B cell (primary cell): ENCODE measurements around the gene CLN5. TPM values are rescaled to one million over a fixed set of nuclear protein-coding genes. Genes with fewer than 3 reads are reported as not detected.

Experiments
- ATAC-seq: fragments of 200-7000 bp; cut with Tn5 transposase; one replicate; pipeline ENCODE4 v1.10.0; 2021; ENCODE audit warnings: low read depth, mild to moderate bottlenecking, moderate number of reproducible peaks, moderate library complexity
- CTCF ChIA-PET: fragments of 350-600 bp; sonication (Branson Sonifier 250); formaldehyde crosslinking; loops from one replicate; lab custom pipeline; 2021; ENCODE audit warnings: antibody characterized with exemption, inconsistent platforms; lab: Charles Lee
- POLR2A ChIA-PET: fragments of 350-600 bp; sonication (Branson Sonifier 250); formaldehyde crosslinking; loops from one replicate; lab custom pipeline; 2021; ENCODE audit warnings: antibody characterized with exemption; lab: Charles Lee
- DNase-seq: peaks from one replicate; pipeline ENCODE4 v3.0.0; 2013
- H2AFZ ChIP-seq: 2 replicates; pipeline ENCODE4 v1.6.1; 2012; ENCODE audit warnings: mild to moderate bottlenecking, low read depth, low read length; ENCODE audit not compliant: insufficient read depth, poor library complexity, severe bottlenecking
- H3K27ac ChIP-seq, 2 donors: 1 replicate in 1 of 2; 2 replicates in 1 of 2; pipeline ENCODE4 v1.5.1; 2012 to 2013; ENCODE audit warnings: low read length in 2 of 2, mild to moderate bottlenecking in 2 of 2, moderate library complexity in 1 of 2
- H3K27me3 ChIP-seq, 4 experiments: fragments of 200-600 bp in 1 of 4; sonication (generic) in 1 of 4; replicated peaks in 1 of 4; 1 replicate in 2 of 4; 2 replicates in 2 of 4; pipeline versions ENCODE4 v1.6.1 to v1.7.0; 2013 to 2016; ENCODE audit warnings: low read length in 3 of 4, mild to moderate bottlenecking in 2 of 4, mixed read lengths in 1 of 4, moderate library complexity in 1 of 4; ENCODE audit not compliant: insufficient read depth in 4 of 4, control insufficient read depth in 3 of 4; ENCODE audit errors: control extremely low read depth in 1 of 4
- H3K36me3 ChIP-seq, 2 experiments: replicated peaks in 1 of 2; 1 replicate in 1 of 2; 2 replicates in 1 of 2; pipeline versions ENCODE4 v1.6.1 to v1.7.1; 2013; ENCODE audit warnings: low read length in 1 of 2; ENCODE audit not compliant: insufficient read depth in 2 of 2, control insufficient read depth in 1 of 2; ENCODE audit errors: control extremely low read depth in 1 of 2, extremely low read depth in 1 of 2
- H3K4me1 ChIP-seq, 2 donors: fragments of 200-600 bp in 1 of 2; sonication (generic) in 1 of 2; 1 replicate in 1 of 2; 2 replicates in 1 of 2; pipeline versions ENCODE4 v1.5.1 to v1.6.1; 2013 to 2017; ENCODE audit warnings: low read length in 2 of 2; ENCODE audit not compliant: control insufficient read depth in 2 of 2, insufficient read depth in 2 of 2
- H3K4me2 ChIP-seq: replicated peaks from 2 replicates; pipeline ENCODE3; 2012; ENCODE audit warnings: mild to moderate bottlenecking, low read depth, low read length; ENCODE audit not compliant: poor library complexity, severe bottlenecking
- H3K4me3 ChIP-seq, 5 experiments: fragments of 200-600 bp in 1 of 5; sonication (generic) in 1 of 5; 1 replicate in 3 of 5; 2 replicates in 2 of 5; pipeline versions ENCODE4 v1.5.1 to v1.7.0; 2011 to 2016; ENCODE audit warnings: low read length in 4 of 5, mild to moderate bottlenecking in 4 of 5, low read depth in 2 of 5, control low read depth in 1 of 5, moderate library complexity in 1 of 5; ENCODE audit not compliant: insufficient read depth in 1 of 5; ENCODE audit errors: control extremely low read depth in 1 of 5, extremely low read depth in 1 of 5
- H3K79me2 ChIP-seq: fragments of 200-600 bp; sonication (generic); one replicate; pipeline ENCODE4 v1.6.0; 2016; ENCODE audit warnings: low read length; ENCODE audit not compliant: control insufficient read depth, insufficient read depth
- H3K9ac ChIP-seq: fragments of 200-600 bp; sonication (generic); 2 replicates; pipeline ENCODE4 v1.6.1; 2017; ENCODE audit warnings: mild to moderate bottlenecking, low read length, moderate library complexity
- H3K9me3 ChIP-seq, 3 donors: one replicate each; pipeline versions ENCODE4 v1.6.1 to v1.7.1; 2013; ENCODE audit warnings: low read length in 2 of 3; ENCODE audit not compliant: control insufficient read depth in 2 of 3, insufficient read depth in 1 of 3; ENCODE audit errors: control extremely low read depth in 1 of 3
- H4K20me1 ChIP-seq: 2 replicates; pipeline ENCODE4 v1.6.0; 2012; ENCODE audit warnings: mild to moderate bottlenecking, low read length; ENCODE audit not compliant: insufficient read depth, control insufficient read depth, poor library complexity, severe bottlenecking
- H3K27ac Mint-ChIP-seq: one replicate; pipeline ENCODE4 v1.8.0; 2021; ENCODE audit warnings: mixed read lengths
- H3K27me3 Mint-ChIP-seq: one replicate; pipeline ENCODE4 v1.8.0; 2021; ENCODE audit warnings: mixed read lengths
- H3K4me1 Mint-ChIP-seq: one replicate; pipeline ENCODE4 v1.8.0; 2021; ENCODE audit warnings: mixed read lengths
- H3K4me3 Mint-ChIP-seq: one replicate; pipeline ENCODE4 v1.8.0; 2021; ENCODE audit warnings: mixed read lengths
- H3K9me3 Mint-ChIP-seq: one replicate; pipeline ENCODE4 v1.8.0; 2022; ENCODE audit warnings: mixed read lengths; ENCODE audit not compliant: insufficient read depth
- EZH2 ChIP-seq: IDR thresholded peaks from 2 replicates; pipeline ENCODE4 v1.6.1; 2012; ENCODE audit warnings: borderline replicate concordance, low read depth, mild to moderate bottlenecking, moderate library complexity, low read length; ENCODE audit not compliant: insufficient read depth, poor library complexity, severe bottlenecking
- WGBS: methylation state at CpG from one replicate; pipeline ENCODE4 v1.1.5; 2013; ENCODE audit warnings: missing lambda C conversion rate; ENCODE audit not compliant: insufficient coverage; 5-methylcytosine and 5-hydroxymethylcytosine counted together
- intact Hi-C: fragments of 100-400 bp; cut with micrococcal nuclease; formaldehyde crosslinking; loops from one replicate; pipeline ENCODE4 v1.10.0; 2022
- polyA plus RNA-seq: library from polyadenylated mRNA; depleted of rRNA; stranded (reverse); fragments of >200 nt; gene quantifications from 2 replicates; pipeline ENCODE4 v1.2.3, GENCODE V29; 2012
- total RNA-seq, 2 donors: library from RNA; stranded (reverse); fragments of 120-200 nt in 1 of 2; gene quantifications; 1 replicate in 1 of 2; 2 replicates in 1 of 2; pipeline versions ENCODE4 v1.2.3 to v1.2.4, GENCODE V29; 2013 to 2022
- TF ChIP-seq, protein P1 (sequence below): fragments of 200-600 bp; IDR thresholded peaks from one replicate; pipeline ENCODE4 v1.8.0; 2022; ENCODE audit warnings: antibody characterized with exemption, mild to moderate bottlenecking

The CLN5 gene
- total and polyA plus RNA-seq, 2 donors (not counting 1 experiment from before 2014, with no cell fraction given): 11.9 to 36.9 TPM

- peaks cover 41% of the 10 kb centered on the region for H3K27me3 Mint-ChIP-seq
- Histone ChIP-seq H3K4me2 (no peak overlapping the region), H3K4me3 (no peak overlapping the region), H4K20me1 (no peaks in the 10 kb centered on the region), H2AFZ (no peak overlapping the region), H3K27ac (no peak overlapping the region), H3K27me3 (peaks cover 0 to 18% (median 13%) of the 10 kb centered on the region in 4 experiments), H3K79me2 (no peaks in the 10 kb centered on the region), H3K36me3 (no peaks in the 10 kb centered on the region), H3K9ac (no peak overlapping the region), H3K4me1 (peaks cover 0 to 7% of the 10 kb centered on the region in 2 donors), H3K9me3 (no peaks in the 10 kb centered on the region)
- ATAC-seq (no peak), DNase-seq (no peak)
- WGBS: 80% methylated on average over 1 of the region's 5 CpGs
- H3K9me3 Mint-ChIP-seq: no peaks in the 10 kb centered on the region
- H3K4me3 Mint-ChIP-seq: no peak overlapping the region
- ChIA-PET POLR2A (no interaction called here), CTCF (no interaction called here)
- no peak for TF ChIP-seq EZH2
- TF ChIP-seq, protein P1, sequence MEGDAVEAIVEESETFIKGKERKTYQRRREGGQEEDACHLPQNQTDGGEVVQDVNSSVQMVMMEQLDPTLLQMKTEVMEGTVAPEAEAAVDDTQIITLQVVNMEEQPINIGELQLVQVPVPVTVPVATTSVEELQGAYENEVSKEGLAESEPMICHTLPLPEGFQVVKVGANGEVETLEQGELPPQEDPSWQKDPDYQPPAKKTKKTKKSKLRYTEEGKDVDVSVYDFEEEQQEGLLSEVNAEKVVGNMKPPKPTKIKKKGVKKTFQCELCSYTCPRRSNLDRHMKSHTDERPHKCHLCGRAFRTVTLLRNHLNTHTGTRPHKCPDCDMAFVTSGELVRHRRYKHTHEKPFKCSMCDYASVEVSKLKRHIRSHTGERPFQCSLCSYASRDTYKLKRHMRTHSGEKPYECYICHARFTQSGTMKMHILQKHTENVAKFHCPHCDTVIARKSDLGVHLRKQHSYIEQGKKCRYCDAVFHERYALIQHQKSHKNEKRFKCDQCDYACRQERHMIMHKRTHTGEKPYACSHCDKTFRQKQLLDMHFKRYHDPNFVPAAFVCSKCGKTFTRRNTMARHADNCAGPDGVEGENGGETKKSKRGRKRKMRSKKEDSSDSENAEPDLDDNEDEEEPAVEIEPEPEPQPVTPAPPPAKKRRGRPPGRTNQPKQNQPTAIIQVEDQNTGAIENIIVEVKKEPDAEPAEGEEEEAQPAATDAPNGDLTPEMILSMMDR: no peak
- no peak overlapping the region for H3K27ac Mint-ChIP-seq
- intact Hi-C loops: no loop called here
- H3K4me1 Mint-ChIP-seq: peaks cover 4% of the 10 kb centered on the region
Observed at GRCh38 chr13:76983676-76984075, 8.2 kb upstream of the CLN5 start.

- Mint-ChIP-seq H3K4me1 (peaks cover 28% of the 10 kb centered on the region), H3K27me3 (peaks cover 8% of the 10 kb centered on the region), H3K27ac (peak overlapping the region; percentile 99), H3K9me3 (no peaks in the 10 kb centered on the region), H3K4me3 (peak overlapping the region; percentile 99)
- no peaks in the 10 kb centered on the region for H3K27me3 ChIP-seq
- H3K36me3 ChIP-seq: peaks cover 0 to 4% of the 10 kb centered on the region in 2 experiments
- H3K27ac ChIP-seq: peak overlapping the region; percentile 87 to 93
- peak overlapping the region; percentile 38 to 90 (median 83) for H3K4me3 ChIP-seq
- H4K20me1 ChIP-seq: no peaks in the 10 kb centered on the region
- peaks cover 15 to 17% of the 10 kb centered on the region in 2 donors for H3K4me1 ChIP-seq
- WGBS: 23% methylated on average over 8 of the region's 15 CpGs
- TF ChIP-seq, protein P1: no peak
- no peak for TF ChIP-seq EZH2
- POLR2A ChIA-PET: interaction anchor here (0.7 to 4.0 kb wide), 3 partner anchors 35 to 440 kb away, joined by 3 to 27 read pairs (median 6); partner anchors contain the start of genes FBXL3 and KCTD12
- H3K9me3 ChIP-seq: no peaks in the 10 kb centered on the region
- peak overlapping the region; percentile 83 for H3K9ac ChIP-seq
- intact Hi-C loops: loop anchor here (5.0 kb wide), 2 partner anchors 1454 to 1666 kb away; partner anchors contain the start of genes COMMD6 and OBI1
- peaks cover 10% of the 10 kb centered on the region for H3K79me2 ChIP-seq
- DNase-seq: no peak
- CTCF ChIA-PET: interaction anchor here (1.8 to 3.3 kb wide), 3 partner anchors 11 to 29 kb away, joined by 5 to 23 read pairs (median 17); no protein-coding TSS in a partner anchor
- H2AFZ ChIP-seq: peak overlapping the region; percentile 91
- peak overlapping the region; percentile 82 for H3K4me2 ChIP-seq
- peak; percentile 10 for ATAC-seq
Observed at GRCh38 chr13:76991432-76991795, 467 bp upstream of the CLN5 start.
